OCI-LY1 (cell line): Measurements from ENCODE around the gene MYH14.

ENCODE experiments used
- CTCF ChIP-seq: fragments of 200-600 bp; sonication (generic), shearing (Covaris generic); IDR thresholded peaks from 2 replicates; pipeline ENCODE4 v1.5.1; 2017; ENCODE audit warnings: mild to moderate bottlenecking, antibody characterized with exemption, low read length, moderate library complexity, mixed read lengths
- EZH2 ChIP-seq: fragments of 200-600 bp; sonication (generic), shearing (Covaris generic); IDR thresholded peaks from 2 replicates; pipeline ENCODE4 v1.8.0; 2017; ENCODE audit warnings: borderline replicate concordance, mixed run types, mild to moderate bottlenecking, antibody characterized with exemption, low read length, moderate library complexity, mixed read lengths

GRCh38 chr19:50280983-50281382 is 77.6 kb downstream of the MYH14 start:
- TF ChIP-seq CTCF, result no peak
- no peak for TF ChIP-seq EZH2
